ENCODE measurements around the gene GLYR1.

The GLYR1 gene

GRCh38 chr16:4869147-4869805 is 22.2 kb upstream of the GLYR1 start:
- Histone ChIP-seq H3K4me3 (ENCODE audit: low read depth, low read length) (no peak overlapping the region), H3K27me3 (ENCODE audit: insufficient read depth, low read depth, severe bottlenecking) (no peaks in the 10 kb centered on the region), H3K27ac (no peak overlapping the region; the same call in 1 of the 2 replicates), H3K9me3 (ENCODE audit: severe bottlenecking) (no peaks in the 10 kb centered on the region), H3K36me3 (peaks cover 68% of the 10 kb centered on the region)
- TF ChIP-seq CTCF (IDR thresholded peaks at IDR 0.05; ENCODE audit: low read depth, low read length) = no peak
- no peak for DNase-seq

GRCh38 chr16:4868535-4868934 is 21.4 kb upstream of the GLYR1 start:
- Histone ChIP-seq H3K27me3 (ENCODE audit: insufficient read depth, low read depth, severe bottlenecking) (no peaks in the 10 kb centered on the region), H3K27ac (no peak overlapping the region; the same call in 1 of the 2 replicates), H3K4me3 (ENCODE audit: low read depth, low read length) (no peak overlapping the region), H3K36me3 (peaks cover 63% of the 10 kb centered on the region), H3K9me3 (ENCODE audit: severe bottlenecking) (no peaks in the 10 kb centered on the region)
- DNase-seq = peak; percentile 29
- TF ChIP-seq CTCF (IDR thresholded peaks at IDR 0.05; ENCODE audit: low read depth, low read length) = no peak

GRCh38 chr16:4868026-4868425 is 20.9 kb upstream of the GLYR1 start:
- no peaks in the 10 kb centered on the region for H3K9me3 ChIP-seq (ENCODE audit: severe bottlenecking)
- H3K27me3 ChIP-seq (ENCODE audit: insufficient read depth, low read depth, severe bottlenecking) = no peaks in the 10 kb centered on the region
- peaks cover 60% of the 10 kb centered on the region for H3K36me3 ChIP-seq
- H3K4me3 ChIP-seq (ENCODE audit: low read depth, low read length) = no peak overlapping the region
- TF ChIP-seq CTCF (IDR thresholded peaks at IDR 0.05; ENCODE audit: low read depth, low read length) = no peak
- no peak for DNase-seq
- no peak overlapping the region for H3K27ac ChIP-seq

- no peak overlapping the region for H3K27ac ChIP-seq
- no peaks in the 10 kb centered on the region for H3K9me3 ChIP-seq (ENCODE audit: severe bottlenecking)
- H3K4me3 ChIP-seq (ENCODE audit: low read depth, low read length) = no peak overlapping the region
- H3K36me3 ChIP-seq = peaks cover 63% of the 10 kb centered on the region
- H3K27me3 ChIP-seq (ENCODE audit: insufficient read depth, low read depth, severe bottlenecking) = no peaks in the 10 kb centered on the region
- no peak for TF ChIP-seq CTCF (IDR thresholded peaks at IDR 0.05; ENCODE audit: low read depth, low read length)
- DNase-seq = no peak
Observed at GRCh38 chr16:4866586-4866985, 19.5 kb upstream of the GLYR1 start.

GRCh38 chr16:4865231-4865860 is 18.3 kb upstream of the GLYR1 start:
- DNase-seq = no peak
- no peaks in the 10 kb centered on the region for H3K27me3 ChIP-seq (ENCODE audit: insufficient read depth, low read depth, severe bottlenecking)
- H3K27ac ChIP-seq = no peak overlapping the region
- H3K36me3 ChIP-seq = peaks cover 65% of the 10 kb centered on the region
- no peak for TF ChIP-seq CTCF (IDR thresholded peaks at IDR 0.05; ENCODE audit: low read depth, low read length)
- no peaks in the 10 kb centered on the region for H3K9me3 ChIP-seq (ENCODE audit: severe bottlenecking)
- no peak overlapping the region for H3K4me3 ChIP-seq (ENCODE audit: low read depth, low read length)
